ENCODE measurements around the gene HNRNPUL1.
"Not testable (repeated sequence)": the region's sequence is repeated elsewhere in the genome, so short reads cannot be mapped to it uniquely, and the experiment has no call there.

Gene HNRNPUL1

DNA sequence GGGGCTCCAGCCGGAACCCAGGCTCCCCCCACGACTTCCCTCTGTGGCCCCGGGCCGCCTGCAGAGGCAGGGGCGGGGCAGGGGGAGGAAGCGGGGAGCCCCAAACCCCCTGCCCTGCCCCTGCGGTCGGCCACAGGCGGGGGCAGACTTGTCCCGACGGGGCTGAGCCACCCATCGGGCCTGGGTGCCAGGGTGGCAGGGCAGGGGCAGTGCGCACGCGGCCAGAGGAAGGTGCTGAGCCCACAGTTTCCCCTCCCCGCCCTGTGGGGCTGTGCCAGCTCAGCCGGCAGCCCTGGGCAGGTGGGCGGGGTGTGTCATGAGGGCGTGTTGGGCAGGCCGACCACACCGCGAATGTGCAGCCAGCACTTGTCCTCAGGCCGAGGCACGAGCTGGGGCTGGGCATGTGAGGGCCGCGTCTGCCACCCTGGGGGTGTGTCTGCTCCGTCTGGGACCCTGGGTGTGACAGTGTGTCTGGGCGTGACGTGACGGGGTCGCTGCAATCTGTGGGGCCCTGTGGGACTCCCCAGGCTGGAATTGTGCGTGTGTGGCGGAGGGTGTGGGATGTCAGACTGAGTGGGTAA is 63.5 kb downstream of the HNRNPUL1 start:
- DNase-seq: peak; percentile 90

DNA sequence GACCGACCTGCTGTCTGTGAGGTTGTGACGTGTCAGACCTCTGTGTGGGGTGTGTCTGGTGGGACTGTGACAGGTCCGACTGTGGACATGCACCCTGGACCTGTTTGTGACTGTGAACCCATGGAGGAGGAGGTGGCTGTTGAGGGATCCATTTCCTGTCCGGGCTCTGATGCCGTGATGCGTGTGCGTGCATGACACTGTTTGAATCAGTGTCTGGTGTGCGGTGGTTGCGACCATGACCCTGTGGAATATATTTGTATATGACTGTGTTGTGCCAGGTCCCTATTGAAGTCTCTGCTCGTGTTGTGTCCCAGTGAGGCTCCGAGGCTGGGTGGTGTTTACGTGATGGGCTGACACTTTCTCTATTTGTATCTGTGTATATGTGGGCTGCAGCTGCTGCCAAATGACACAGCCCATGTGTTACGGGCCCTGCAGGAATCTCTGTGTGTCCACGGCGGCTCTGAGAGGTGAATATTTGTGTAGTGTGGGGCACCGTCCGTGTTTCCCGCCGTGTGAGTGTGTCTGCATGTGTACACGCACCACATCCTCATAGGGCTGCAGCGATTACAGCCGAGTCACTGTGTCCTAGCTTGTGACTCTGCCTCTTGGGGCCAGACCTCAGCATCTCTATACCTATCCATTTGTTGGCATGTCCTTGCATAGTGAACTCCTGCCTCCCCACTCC is 64.1 kb downstream of the HNRNPUL1 start:
- DNase-seq: no peak

GRCh38 chr19:41328842-41329225 is 64.7 kb downstream of the HNRNPUL1 start:
- peak; percentile 40 for DNase-seq

GRCh38 chr19:41330481-41330880 is 66.3 kb downstream of the HNRNPUL1 start:
- peak; percentile 56 for DNase-seq

DNA sequence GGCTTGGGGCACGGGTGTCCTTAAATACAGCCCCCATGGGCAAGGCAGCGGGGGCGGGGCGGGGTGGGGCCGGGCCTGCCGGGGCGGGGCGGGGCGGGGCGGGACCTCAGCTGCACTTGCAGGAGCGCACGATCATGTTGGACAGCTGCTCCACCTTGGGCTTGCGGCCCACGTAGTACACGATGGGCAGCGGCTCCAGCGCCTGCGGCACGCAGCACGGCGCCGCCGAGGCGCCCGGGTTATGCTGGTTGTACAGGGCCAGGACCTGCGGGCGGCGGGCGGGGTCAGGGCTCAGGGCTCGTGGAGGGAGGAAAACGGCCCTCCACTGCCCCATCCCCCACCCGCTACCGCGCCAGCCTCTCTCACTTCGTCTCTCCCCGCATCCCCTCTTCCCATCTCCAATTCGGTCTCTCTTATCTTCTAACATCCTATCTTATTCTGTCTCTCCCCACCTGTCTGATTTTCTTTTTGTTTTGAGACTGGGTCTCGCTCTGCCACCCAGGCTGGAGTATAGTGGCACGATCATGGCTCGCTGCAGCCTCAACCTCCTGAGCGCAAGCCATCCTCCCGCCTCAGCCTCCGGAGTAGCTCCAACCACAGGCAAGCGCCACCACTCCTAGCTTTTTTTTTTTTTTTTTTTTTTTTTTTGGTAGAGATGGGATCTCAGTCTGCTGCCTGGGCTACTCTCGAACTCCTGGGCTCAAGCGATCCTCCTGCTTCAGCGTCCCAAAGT is 66.9 kb downstream of the HNRNPUL1 start:
- no peak for DNase-seq

DNA sequence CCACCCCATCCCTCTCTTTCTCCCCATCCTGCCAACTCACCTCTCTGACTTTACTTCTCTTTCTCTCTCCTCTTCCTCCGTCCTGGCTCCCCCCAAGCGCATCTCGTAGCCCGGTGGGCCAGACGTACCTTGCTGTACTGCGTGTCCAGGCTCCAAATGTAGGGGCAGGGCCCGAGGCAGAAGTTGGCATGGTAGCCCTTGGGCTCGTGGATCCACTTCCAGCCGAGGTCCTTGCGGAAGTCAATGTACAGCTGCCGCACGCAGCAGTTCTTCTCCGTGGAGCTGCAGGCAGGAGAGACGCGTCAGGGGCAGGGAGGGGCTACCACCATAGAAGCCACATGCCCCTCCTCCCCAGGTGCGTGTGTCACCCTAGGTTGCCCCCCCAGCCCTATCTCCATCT is 67.8 kb downstream of the HNRNPUL1 start:
- DNase-seq: no peak

GRCh38 chr19:41332468-41332867 is 68.3 kb downstream of the HNRNPUL1 start:
- DNase-seq: no peak

DNA sequence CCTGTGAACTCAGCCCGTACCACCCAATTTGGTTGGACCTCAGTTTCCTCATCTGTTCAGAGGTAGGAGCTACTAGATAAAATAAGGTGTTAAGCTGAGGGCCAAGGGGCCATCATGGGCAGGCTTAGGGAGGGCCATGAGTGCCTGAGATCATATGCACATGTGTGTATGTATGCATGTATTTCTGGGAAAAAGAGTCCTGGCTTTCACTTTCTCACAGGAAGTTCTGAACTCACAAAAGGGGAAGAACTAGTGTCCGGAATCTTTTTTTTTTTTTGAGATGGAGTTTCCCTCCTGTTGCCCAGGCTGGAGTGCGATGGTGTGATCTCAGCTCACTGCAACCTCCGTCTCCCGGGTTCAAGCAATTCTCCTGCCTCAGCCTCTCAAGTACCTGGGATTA is 70.6 kb downstream of the HNRNPUL1 start:
- DNase-seq: no peak

DNA sequence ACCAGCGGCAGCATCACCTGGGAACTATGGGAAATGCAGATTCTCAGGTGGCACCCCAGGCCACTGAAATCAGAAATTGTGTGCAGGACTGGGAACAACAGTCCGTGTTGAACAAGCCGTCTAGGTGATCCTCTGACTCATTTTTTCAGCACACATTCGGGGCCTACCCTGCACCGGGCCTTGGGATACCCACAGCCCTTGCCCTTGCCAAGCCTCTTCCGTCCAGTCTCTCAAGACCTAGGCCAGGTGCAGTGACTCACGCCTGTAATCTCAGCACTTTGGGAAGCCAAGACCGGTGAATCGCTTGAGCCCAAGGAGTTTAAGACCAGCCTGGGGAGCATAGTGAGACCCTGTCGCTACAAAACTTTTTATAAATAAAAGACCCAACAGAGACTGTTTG is 71.3 kb downstream of the HNRNPUL1 start:
- DNase-seq: no peak

- no peak for DNase-seq
Observed at GRCh38 chr19:41339936-41340335, 75.8 kb downstream of the HNRNPUL1 start.

DNA sequence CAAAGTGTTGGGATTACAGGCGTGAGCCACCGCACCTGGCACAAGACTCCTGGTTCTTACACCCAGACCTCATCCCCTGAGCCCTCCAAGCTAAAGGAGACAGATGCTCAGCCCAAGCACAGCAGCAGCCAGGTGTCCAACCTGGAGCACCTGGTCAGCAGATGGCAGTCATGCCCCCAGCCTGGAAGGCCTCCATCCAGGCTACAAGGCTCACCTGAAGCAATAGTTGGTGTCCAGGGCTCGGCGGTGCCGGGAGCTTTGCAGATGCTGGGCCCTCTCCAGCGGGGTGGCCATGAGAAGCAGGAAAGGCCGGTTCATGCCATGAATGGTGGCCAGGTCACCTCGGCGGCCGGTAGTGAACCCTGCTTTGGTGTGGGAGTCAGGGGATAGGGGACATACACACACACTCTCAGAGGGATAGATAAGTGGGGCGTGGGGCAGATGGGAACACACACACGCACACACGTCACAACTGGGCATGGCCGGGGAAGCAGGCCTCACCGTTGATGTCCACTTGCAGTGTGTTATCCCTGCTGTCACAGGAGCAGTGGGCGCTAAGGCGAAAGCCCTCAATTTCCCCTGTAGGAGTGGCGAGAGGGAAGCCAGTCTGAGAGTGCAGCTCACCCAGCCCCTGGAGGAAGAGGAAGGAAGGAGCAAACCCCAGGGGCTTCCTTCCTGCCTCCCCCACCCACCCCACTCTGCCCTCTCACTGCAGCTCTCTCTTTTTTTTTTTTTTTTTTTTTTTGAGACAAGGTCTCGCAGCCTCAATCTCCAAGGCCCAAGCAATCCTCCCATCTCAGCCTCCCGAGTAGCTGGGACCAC is 77.7 kb downstream of the HNRNPUL1 start:
- peak; percentile 49 for DNase-seq

- no peak for DNase-seq
Observed at GRCh38 chr19:41344162-41344561, 80.0 kb downstream of the HNRNPUL1 start.

GRCh38 chr19:41346916-41347315 is 82.7 kb downstream of the HNRNPUL1 start:
- not testable (repeated sequence) for DNase-seq

DNA sequence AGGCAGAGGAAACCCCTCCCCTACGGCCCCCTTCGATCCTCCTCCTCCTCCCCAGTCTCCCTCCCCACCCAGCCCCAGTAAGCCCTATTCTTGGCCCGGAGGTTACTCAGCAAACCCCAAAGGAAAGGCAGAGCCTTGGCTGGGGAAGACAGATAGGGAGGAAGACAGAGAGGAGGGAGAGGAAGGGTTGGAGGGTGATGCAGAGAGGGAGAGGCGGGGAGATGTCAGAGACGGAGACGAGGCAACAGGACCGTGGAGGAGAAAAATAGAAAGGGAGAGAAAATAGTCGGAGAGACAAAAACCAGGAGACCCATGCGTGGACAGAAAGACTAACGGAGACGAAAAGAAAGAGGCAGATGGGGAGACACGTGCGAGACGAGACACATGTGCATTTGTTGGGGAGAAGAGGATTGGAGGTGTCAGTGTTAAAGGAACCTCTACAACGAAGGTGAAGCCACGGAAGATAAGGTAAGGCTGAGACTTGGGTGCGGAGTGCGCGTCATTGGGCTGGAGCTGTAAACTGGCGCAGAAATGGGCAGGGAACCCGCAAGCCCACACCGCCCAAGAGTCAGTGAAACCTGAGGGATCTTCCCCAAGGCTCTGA is 86.7 kb downstream of the HNRNPUL1 start:
- DNase-seq: no peak

- peak; percentile 90 for DNase-seq
Observed at GRCh38 chr19:41351339-41352245, 87.4 kb downstream of the HNRNPUL1 start.

DNA sequence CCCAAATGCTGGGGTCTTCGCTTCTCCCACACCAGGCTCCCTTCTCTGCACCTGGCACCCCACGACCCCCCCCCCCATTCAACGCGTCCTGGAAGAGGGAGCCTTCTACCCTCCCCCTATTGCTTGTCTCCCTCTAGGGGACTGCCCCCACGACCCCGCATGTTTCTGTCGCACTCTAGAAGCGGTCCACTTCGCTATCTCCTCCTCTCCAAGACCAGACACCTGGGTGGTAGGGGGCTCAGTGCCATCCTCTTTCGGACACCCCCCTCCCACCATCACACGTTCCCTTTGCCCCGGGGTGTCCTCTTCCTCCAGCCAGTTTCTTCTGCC is 88.1 kb downstream of the HNRNPUL1 start:
- no peak for DNase-seq

DNA sequence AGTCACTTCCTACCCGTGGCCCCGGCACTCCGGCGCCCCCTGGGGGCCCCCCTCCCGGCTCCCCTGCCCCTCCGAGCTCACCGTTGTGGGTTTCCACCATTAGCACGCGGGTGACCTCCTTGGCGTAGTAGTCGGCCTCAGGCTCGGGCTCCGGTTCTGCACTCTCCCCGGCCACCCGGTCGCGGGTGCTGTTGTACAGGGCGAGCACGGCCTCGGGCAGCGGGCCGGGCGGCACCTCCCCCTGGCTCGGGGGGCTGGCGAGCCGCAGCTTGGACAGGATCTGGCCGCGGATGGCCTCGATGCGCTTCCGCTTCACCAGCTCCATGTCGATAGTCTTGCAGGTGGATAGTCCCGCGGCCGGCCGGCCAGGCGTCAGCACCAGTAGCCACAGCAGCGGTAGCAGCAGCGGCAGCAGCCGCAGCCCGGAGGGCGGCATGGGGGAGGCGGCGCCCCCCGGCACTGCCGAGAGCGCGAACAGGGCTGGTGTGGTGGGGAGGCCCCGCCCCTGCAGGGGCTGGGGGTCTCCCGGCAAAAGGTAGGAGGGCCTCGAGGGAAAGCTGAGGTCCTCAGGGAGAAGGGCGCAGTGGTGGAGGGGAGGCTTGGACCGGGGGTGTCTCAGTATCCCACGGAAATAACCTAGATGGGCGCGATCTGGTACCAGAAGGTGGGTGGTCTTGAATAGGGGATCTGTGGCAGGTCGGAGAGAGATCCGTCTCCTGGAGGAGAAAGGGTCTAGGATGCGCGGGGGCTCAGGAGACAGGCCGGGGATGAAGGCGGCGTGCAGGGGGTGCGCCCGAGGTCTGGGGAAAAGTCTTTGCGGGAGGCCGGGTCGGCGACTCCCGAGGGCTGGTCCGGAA is 88.7 kb downstream of the HNRNPUL1 start:
- DNase-seq: peak; percentile 81

- DNase-seq: peak; percentile 96
Observed at GRCh38 chr19:41353466-41354342, 89.5 kb downstream of the HNRNPUL1 start, which contains the start of gene TGFB1. TGFB1 (minus strand) TSS chr19:41353922; CDS start chr19:41353044, 878 bp downstream.

- no peak for DNase-seq
Observed at GRCh38 chr19:41354343-41354953, 90.3 kb downstream of the HNRNPUL1 start.

Measured in CD4-positive, alpha-beta T cell treated with Interleukin-17A for 1 hour (primary cell).